A549 treated with DMSO at 1 μM for 4 hours (cell line): ENCODE results near the gene STUB1. TPM values are rescaled to one million over a fixed set of nuclear protein-coding genes. Genes with fewer than 3 reads are reported as not detected.

Experiments used
- total RNA-seq: library from RNA; stranded (reverse); fragments of 200-300 nt; extraction: Qiagen RNA extraction; gene quantifications from 5 replicates; pipeline ENCODE4 v1.2.3, GENCODE V29; 2022; ENCODE audit warnings: low read depth

STUB1 gene
- 91.8 to 121 TPM (median 114 TPM) in 5 replicates for total RNA-seq

DNA sequence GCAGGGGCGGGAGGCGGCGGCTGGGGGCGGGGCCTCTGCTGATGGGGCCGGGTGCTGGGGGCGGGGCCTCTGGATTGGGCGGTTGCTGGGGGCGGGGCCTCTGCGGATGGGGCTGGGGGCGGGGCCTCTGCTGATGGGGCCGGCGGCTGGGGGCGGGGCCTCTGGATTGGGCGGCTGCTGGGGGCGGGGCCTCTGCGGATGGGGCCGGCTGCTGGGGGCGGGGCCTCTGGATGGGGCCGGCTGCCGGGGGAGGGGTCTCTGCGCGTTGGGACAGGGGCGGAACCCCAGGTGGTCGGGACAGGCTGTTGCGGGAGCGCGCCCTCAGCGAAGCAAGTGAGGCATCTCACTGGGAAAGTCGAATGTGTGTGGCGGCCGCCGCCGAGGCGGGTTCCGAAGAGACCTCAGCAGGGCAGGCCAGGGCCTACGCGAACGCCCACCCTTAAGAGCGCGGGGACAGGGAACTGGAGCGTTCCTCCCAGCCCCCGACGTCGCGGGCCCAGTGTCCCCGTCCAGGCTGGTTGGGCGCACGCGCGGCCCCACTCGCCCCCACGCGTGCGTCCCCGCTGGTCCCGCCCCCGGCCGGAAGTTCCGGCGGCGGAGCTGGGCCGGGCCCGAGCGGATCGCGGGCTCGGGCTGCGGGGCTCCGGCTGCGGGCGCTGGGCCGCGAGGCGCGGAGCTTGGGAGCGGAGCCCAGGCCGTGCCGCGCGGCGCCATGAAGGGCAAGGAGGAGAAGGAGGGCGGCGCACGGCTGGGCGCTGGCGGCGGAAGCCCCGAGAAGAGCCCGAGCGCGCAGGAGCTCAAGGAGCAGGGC is at the start of gene STUB1:
Gene STUB1 (plus strand): TSS at position 597 of the 811 bp plus-strand sequence. CDS start 116 bp downstream, at position 713.

DNA sequence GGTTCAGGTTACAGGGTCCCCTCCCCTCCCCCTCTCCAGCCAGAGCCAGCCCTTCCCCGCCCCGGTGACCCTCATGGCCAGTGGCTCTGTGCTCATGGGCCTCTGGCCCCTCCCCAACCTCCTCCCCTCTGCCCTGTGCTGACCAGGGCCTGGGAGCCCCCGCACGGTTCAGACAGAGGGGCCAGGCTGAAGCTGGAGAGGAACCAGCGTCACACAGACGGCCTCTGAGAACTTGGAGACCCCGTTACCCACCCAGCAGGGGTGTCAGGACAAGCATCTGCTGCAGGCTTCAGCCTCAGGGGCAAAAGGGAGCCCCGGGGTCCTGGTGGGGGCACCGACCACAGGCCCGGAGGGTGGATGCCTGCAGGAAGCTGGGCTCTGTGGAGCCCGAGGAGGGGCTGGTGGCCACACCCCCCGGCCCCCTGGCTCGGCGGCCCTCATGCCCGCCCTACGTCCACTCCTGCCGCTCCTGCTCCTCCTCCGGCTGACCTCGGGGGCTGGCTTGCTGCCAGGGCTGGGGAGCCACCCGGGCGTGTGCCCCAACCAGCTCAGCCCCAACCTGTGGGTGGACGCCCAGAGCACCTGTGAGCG is 49.3 kb upstream of the STUB1 start, which contains the start of gene WFIKKN1:
Gene WFIKKN1 (plus strand): TSS at position 171 of the 591 bp plus-strand sequence. CDS start 269 bp downstream, at position 440.

DNA sequence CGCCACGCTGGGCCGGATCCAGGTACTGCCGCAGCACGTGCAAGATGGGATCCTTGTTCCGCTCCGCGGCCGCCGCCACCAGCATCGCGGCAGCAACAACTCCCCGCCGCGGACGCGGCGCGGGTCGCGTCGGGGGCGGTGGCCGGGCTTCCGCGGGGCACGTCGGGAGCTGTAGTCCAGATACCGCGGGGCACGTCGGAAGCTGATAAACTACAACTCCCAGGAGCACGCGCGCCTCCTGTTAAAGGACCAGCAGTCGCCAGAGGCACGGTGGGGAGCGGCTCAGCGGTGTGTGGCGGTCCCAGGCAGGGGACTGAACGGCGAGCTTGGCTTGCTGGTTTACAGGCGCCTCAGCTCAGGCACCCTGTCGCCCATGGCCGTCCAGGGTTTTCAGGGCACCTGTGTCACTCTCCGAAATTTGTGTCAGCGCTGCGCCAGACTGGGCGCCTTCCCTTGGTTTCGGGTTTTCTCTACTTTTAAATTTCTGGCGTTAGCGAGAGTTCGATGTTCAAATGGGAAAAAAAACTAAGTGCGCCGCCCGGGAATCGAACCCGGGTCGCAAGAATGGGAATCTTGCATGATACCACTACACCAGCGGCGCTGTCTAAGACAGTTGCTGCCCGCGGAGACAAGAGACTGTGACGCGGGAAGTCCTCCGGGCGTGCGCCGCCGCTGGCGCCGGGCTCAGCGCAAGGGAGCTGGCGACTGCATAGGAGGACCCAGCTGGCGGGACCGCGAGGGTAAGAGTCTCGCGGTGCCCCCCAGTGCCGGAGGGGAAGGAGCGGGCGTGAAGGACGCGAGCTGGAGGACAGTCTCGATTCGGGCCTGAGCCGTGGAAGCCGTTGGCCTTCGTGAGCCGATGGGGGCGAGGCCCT is 43.8 kb upstream of the STUB1 start, which contains the start of gene METTL26:
Gene METTL26 (minus strand): TSS at position 100 of the 875 bp plus-strand sequence. CDS start 15 bp downstream, at position 85.

DNA sequence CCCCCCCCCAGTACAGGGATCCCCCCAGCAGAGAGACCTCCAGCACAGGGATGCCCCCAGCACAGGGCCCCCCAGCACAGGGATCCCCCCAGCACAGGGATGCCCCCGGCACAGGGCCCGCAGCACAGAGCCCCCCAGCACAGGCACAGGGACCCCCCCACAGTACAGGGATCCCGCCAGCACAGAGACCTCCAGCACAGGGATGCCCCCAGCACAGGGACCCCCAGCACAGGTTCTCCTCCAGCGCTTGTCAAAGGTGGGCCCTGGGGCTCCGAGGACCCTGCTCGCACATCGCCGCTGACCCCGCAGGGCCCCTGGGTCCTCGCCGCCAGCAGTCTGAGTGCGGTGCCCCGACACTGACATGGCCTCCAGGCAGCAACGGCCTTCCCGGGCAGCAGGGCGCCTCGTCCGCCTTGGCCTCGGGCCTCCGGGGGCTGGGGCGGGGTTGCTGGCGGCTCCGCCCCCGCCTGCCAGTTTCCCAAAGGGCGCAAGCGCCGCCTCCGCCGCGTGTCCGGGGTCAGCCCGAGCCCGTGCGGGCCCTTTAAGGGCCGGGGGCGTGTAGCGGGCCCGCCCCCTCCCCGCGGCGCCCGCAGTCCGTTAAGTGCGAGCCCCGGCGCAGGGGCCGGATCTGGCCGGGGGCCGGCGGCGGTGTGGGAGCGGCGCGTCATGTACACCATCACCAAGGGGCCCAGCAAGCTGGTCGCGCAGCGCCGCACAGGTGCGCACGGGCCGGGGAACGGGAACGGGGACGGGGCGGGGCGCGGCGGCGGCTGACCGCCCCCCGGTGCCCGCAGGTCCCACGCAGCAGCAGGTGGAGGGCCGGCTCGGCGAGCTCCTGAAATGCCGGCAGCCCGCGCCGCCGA is 38.7 kb upstream of the STUB1 start, which contains the start of gene MCRIP2:
Gene MCRIP2 (plus strand): TSS at position 503 of the 863 bp plus-strand sequence. CDS start 164 bp downstream, at position 667.

DNA sequence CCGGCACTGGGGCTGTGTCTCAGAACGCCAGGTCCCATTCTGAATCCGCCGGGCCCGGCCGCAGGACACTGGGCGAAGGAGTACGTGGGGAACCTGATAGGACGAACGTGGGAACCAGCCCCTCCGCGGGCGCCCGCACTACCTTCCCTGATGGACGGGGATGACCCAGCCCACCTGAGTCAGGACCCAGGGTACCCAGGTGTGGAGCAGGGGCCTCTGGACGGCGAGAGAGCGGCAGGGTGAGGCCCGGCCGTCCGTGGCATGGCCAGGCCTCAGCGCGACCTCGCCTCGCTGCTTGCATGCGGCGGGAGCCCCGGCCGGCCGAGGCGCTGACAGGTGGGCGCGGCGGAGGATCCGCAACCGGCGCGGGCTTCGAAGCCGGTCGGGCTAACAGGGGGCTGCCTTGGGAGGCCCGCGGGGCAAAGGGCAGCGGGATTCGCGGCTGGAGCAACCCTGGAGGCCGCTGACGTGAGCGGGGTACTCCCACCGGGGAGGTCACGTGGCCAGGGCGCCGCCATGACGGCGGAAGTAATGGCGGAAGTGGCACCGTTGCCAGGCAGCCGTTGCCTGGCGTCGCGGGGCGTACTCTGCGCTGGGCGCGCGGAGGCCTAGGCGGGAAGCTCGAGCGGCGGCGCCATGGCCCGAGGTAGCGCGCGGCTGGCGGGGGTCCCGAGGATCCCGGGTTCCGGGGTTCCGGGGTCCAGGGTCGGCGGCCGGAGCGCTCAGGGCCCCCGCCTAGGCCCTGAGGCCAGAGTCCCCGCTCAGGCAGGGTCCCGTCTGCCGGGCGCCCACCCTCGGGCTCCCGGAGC is 31.2 kb upstream of the STUB1 start, which contains the start of gene WDR90:
Gene WDR90 (plus strand): TSS at position 585 of the 809 bp plus-strand sequence. CDS start 52 bp downstream, at position 637.

DNA sequence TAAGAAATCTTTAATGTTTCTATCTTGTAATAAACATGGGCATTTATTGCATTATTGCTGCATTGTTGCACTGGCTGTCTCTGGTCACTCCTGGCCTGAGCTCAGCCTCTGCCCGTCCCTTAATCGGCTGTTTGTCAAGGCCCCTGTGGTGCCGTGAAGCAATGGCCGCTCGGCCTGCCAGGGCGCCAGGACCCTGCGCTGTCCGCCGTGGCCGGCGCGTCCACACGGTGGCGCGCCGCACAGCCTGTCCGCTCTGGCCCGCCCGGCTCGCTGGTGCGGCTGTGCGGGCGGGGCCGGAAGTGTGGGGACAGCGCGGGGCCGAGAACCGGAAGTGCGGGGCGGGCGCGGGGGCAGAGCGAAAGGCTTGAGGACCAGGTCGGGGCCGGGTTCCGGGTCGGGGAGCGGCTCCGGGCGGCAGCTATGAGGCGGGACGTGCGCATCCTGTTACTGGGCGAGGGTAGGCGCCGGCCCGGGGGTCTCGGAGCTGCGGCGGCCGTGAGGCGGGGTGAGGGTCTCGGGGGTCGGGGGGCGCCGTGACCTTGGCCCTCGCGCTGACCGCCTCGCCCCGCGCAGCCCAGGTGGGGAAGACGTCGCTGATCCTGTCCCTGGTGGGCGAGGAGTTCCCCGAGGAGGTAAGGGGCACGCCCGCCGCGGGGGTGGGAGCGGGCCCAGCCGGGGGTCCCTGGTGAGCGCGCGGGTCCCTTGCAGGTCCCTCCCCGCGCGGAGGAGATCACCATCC is 12.3 kb upstream of the STUB1 start, which contains the start of gene RHOT2:
Gene RHOT2 (plus strand): TSS at position 353 of the 739 bp plus-strand sequence. CDS start 68 bp downstream, at position 421.

DNA sequence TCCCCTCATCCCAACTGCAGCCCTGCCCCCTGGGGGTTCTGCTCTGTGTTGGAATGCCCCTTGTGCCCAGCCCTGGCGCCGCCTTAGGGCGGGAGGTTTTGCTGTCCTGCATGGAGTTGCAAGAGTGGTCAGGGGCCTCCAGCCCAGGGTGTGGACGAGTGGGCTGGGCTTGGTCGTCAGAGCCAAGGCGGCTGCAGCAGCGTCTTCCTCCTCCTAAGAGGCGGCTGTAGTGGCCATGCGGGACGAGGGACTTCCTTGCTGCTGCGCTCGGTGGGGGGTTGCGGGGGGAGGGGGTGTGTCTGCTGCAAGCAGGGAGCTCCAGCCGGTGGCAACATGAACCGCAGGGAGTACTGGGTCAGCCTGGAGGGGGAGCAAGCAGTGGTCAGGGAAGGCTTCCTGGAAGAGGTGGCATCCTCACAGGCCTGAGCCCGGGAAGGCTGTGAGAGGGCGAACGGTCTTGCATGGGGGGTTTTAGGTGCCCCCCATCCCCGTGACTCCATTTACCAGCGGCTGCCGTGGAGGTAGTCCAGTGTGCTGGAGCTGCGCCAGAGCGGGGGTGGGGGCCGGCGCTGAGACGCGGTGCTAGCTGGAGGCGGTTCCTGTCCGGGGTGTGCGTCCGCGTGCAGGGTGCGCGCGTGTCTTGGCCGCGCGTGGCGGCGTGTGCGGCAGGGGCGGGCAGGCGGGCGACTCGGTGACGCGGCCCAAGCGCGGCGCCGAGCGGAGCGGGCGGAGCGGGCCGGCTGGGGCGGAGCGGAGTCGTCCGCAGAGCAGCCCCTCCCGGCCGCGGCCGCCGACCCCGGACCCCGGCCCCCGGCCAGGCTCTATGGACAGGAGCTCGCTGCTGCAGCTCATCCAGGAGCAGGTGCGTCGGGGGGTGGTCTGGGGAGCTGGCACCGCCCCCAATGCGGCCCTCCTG is 5.0 kb upstream of the STUB1 start, which contains the start of gene RHBDL1:
Gene RHBDL1 (plus strand): TSS at position 704 of the 916 bp plus-strand sequence. CDS start 120 bp downstream, at position 824.

DNA sequence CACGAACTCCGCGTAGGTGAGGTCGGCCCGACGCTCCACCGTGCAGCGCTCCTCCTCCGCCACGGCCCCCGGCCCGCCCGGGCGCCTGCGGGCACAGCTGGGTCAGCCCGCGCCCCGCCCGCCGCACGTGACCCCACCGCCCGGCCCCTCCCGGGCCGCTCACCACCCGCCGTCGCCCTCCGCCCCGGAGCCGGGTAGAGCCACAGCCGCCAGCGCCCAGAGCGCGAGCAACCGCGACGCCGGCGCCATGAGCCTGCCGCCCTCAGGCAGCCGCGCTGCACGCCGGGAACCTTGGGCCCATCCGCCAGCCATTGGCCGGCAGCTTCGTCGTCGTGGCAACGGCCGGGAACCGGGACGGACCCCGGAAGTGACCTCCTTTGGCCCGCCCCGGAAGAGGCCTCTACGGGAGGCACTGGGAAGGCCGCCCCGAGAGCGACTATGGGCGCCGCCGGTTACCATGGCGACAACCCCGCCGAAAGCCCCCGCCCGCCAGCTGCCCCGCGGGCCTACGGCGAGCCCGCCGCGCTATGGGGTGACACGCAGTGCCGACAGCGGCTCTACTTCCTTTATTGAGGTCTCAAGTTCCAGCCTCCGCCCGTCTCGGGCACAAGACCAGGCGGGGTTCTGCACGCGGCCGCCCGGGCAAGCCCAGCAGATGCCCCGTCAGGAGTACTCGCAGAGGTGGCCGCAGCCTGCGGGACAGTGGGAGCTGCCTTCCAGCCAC is 4.0 kb downstream of the STUB1 start, which contains the start of gene JMJD8:
Gene JMJD8 (minus strand): TSS at position 264 of the 724 bp plus-strand sequence. CDS start 15 bp downstream, at position 249.

DNA sequence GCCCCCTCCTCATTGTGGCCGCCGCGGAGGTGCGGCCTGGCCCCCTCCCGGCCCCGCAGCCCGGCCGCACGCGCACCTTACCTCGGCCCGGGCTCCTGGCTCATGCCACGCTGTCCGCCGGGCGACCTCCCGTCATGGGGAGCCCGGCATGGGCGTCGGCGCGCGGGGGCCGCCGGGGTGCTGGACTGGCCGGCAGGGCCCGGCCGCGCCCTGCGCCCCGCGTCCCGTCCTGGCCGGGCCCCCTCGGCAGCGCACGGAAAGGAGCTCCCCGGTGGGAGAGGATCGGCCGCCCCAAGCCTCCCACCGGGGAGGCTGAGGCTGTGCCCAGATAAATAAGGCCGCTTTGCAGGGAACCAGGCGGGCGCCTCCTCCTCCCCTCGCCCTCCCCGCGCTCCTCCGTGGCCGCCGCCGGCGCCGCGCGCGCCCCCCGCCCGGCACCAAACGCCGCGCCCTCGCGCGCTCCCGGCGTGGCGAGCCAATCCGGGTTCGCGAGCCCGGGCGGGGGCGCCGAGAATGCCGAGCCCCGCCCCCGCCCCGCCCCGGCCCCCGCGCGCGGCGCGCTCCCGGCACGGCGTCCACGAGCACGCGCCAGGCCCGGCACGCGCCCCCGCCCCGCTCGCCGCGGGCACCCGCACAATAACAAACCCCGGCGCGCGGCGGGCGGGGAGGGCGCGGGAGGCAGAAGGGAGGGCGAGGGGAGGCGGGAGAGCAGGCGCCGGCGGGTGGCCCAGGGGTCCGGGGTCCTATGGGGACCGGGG is 25.4 kb downstream of the STUB1 start, which contains the start of gene FBXL16:
Gene FBXL16 (minus strand): TSS at position 371 of the 758 bp plus-strand sequence. CDS start 8,396 bp downstream, outside the sequence.

DNA sequence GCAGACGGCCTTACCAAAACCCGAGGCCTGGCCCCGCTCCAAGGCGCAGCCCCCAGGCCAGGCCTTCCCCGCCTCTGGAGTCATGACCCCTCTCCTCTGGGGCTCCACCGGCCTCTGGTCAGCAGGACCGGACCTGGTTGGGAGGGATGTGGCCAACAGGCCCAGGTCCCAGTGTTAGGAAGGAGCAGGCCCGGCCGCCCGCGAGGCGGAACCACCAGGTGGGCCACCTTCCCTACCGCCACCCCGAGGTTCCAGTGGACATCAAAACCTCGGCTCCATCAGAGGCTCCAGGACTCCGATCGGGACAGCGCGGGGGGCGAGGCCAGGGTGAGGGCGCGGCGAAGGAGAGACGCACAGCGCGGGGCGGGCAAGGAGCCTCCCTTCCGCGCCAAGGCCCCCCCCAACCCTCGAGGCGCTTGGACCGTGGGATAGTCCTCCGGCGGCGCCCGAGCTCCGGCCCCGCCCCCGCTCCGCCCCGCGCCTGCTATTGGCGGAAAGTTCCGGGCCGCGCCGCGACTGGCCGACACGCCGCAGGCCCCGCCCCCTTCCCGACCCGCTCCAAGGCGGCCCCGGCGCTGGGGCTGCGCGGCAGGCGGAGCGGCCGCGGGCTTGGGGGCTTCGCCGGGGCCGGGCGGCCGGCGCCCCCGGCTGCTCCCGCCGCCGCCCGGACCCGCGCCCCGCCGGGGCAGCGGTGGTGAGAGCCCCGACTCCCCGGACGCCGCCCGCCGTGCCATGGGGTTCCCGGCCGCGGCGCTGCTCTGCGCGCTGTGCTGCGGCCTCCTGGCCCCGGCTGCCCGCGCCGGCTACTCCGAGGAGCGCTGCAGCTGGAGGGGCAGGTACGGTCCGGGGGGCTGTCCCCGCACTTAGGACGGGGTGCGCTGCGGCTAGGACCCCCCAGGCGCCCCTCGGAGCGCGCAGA is 34.6 kb downstream of the STUB1 start, which contains the start of gene METRN:
Gene METRN (plus strand): TSS at position 561 of the 919 bp plus-strand sequence. CDS start 172 bp downstream, at position 733.

DNA sequence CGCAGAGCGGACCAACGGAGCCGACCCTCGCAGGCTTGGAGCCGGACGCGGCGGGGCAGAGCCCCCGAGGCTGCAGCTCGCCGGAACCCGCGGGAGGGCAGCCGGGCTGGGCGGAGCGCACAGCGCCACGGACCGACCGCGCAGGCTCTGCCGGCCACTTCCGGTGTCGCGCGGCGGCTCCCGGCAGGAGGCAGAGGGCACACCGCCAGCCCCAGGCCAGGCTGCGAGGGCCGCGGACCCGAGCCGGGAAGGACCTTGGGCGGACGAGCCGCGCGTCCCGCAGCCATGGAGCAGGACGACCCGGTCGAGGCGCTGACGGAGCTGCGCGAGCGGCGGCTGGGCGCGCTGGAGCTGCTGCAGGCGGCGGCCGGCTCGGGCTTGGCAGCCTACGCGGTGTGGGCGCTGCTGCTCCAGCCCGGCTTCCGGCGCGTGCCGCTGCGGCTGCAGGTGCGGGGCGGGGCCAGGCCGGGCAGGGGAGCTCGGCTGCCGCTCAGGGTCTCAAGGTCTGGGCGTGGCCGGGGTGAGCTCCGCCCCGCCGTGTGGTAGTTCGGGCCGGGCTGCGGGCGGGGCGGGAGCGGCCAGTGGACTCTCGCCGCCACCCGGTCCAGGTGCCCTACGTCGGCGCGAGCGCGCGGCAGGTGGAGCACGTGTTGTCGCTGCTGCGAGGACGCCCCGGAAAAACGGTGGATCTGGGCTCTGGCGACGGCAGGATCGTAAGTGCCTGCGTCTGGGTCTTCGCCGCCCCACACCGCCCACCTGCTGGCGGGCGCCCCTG is 41.0 kb downstream of the STUB1 start, which contains the start of gene ANTKMT:
Gene ANTKMT (plus strand): TSS at position 157 of the 775 bp plus-strand sequence. CDS start 129 bp downstream, at position 286.

DNA sequence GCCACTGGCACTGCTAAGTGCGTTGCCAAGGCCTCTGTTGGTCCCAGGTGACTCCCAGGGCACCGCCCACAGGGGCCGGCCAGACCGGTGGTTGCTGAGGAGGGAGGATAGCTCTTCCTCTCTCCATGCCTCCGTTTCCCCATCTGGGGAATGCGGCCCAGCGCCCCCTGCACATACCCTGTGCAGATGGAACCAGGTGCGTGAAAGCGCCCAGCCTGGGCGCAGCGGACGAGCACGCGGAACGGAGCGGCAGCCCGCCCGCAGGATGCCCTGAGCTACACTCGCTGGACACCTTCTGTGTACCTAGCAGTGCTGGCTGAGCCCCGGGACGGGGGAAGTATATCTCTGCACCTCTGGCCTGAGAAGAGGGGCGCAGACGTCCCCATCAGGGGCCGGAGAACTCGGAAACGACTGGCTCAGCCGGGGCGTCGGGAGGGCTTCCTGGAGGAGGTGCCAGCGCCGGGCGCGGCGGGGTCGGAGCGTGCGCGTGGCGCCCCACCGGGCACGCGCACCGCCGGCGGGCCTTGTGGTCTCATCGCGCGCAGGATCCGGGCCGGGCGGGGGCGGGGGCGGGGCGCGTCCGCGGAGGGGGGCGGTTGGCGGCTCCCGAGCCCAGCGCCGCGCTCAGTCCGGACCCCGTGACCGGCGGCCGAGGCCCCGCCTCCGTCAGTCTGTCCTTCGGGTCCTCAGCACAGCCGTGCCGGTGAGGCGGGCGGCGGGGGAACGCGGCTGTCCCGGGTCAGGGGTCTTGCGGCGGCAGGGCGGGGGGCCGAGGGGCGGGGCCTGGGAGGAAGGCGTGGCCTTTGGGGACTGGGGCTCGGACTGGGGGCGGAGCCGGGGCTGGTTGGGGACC is 46.5 kb downstream of the STUB1 start, which contains the start of the genes CCDC78 and HAGHL:
Gene CCDC78 (minus strand): TSS at position 6 of the 853 bp plus-strand sequence. CDS start 76 bp downstream, outside the sequence.
Gene HAGHL (plus strand): TSS at position 669 of the 853 bp plus-strand sequence. CDS start 404 bp downstream, outside the sequence.

